H1 (cell line): ENCODE data around the gene TSPAN9. TPM values are rescaled to one million over a fixed set of nuclear protein-coding genes. Genes with fewer than 3 reads are reported as not detected.

Experiments
- CTCF ChIA-PET: fragments of 300-600 bp; sonication (Branson Sonifier 250); formaldehyde crosslinking; loops from one replicate; lab custom pipeline; 2021; ENCODE audit not compliant: partially characterized antibody; lab: Charles Lee
- POLR2A ChIA-PET: fragments of 300-600 bp; sonication (Branson Sonifier 250); formaldehyde crosslinking; loops from one replicate; lab custom pipeline; 2021; ENCODE audit warnings: inconsistent platforms; ENCODE audit not compliant: partially characterized antibody; lab: Charles Lee
- DNase-seq, 2 experiments: peaks; one replicate each; pipeline versions ENCODE4 v3.0.0 to v3.0.0-alpha.2; 2010 to 2022; ENCODE audit warnings: low spot score in 2 of 2, low read depth in 1 of 2, mixed read lengths in 1 of 2
- FAIRE-seq: peaks from 2 replicates; lab custom pipeline; 2011; peaks lifted over from hg19 to GRCh38; lab: Jason Lieb, UNC
- H2AFZ ChIP-seq: 2 replicates; pipeline ENCODE4 v1.8.1; 2012; ENCODE audit warnings: low read length, inconsistent platforms
- H2AK5ac ChIP-seq: 2 replicates; pipeline ENCODE4 v1.6.1; 2013; ENCODE audit warnings: low read depth, low read length
- H2BK120ac ChIP-seq: replicated peaks from 2 replicates; pipeline ENCODE3; 2013; ENCODE audit warnings: low read depth, low read length, inconsistent platforms
- H2BK12ac ChIP-seq: 2 replicates; pipeline ENCODE4 v1.6.1; 2013; ENCODE audit warnings: low read depth, low read length
- H2BK15ac ChIP-seq: 2 replicates; pipeline ENCODE4 v1.6.1; 2013; ENCODE audit warnings: low read length
- H2BK20ac ChIP-seq: 2 replicates; pipeline ENCODE4 v1.6.1; 2013; ENCODE audit warnings: low read length
- H2BK5ac ChIP-seq: 2 replicates; pipeline ENCODE4 v1.6.1; 2013; ENCODE audit warnings: low read depth, low read length
- H3K14ac ChIP-seq: 2 replicates; pipeline ENCODE4 v1.6.1; 2013; ENCODE audit warnings: inconsistent platforms; ENCODE audit not compliant: insufficient read length
- H3K18ac ChIP-seq: 2 replicates; pipeline ENCODE4 v1.6.1; 2013; ENCODE audit warnings: low read length; ENCODE audit errors: extremely low read depth
- H3K23ac ChIP-seq: 2 replicates; pipeline ENCODE4 v1.6.1; 2013; ENCODE audit warnings: inconsistent platforms; ENCODE audit not compliant: insufficient read length
- H3K23me2 ChIP-seq: 2 replicates; pipeline ENCODE4 v1.6.1; 2013; ENCODE audit warnings: low read depth, low read length
- H3K27ac ChIP-seq: 2 replicates; pipeline ENCODE4 v1.6.1; 2011; ENCODE audit warnings: low read depth, low read length, inconsistent platforms
- H3K27me3 ChIP-seq, 4 experiments: replicated peaks in 1 of 4; 1 replicate in 1 of 4; 2 replicates in 3 of 4; pipeline versions ENCODE4 v1.6.1 to v1.8.1; 2011 to 2013; ENCODE audit warnings: low read length in 3 of 4, mild to moderate bottlenecking in 3 of 4, inconsistent platforms in 2 of 4, mixed read lengths in 2 of 4, moderate library complexity in 1 of 4; ENCODE audit not compliant: control insufficient read depth in 3 of 4, insufficient read depth in 3 of 4; ENCODE audit errors: extremely low read depth in 1 of 4
- H3K36me3 ChIP-seq, 4 experiments: 2 replicates each; pipeline versions ENCODE4 v1.6.1 to v1.8.1; 2011 to 2013; ENCODE audit warnings: mild to moderate bottlenecking in 4 of 4, low read length in 3 of 4, moderate library complexity in 2 of 4, control low read depth in 1 of 4, inconsistent platforms in 1 of 4; ENCODE audit not compliant: insufficient read depth in 4 of 4, control insufficient read depth in 2 of 4
- H3K4ac ChIP-seq: replicated peaks from 2 replicates; pipeline ENCODE3; 2013; ENCODE audit warnings: low read length, low read depth, mixed read lengths, inconsistent platforms; ENCODE audit not compliant: insufficient read length
- H3K4me1 ChIP-seq, 4 experiments: replicated peaks in 1 of 4; 1 replicate in 1 of 4; 2 replicates in 3 of 4; pipeline versions ENCODE4 v1.6.1 to v1.8.1; 2011 to 2013; ENCODE audit warnings: low read length in 3 of 4, inconsistent platforms in 2 of 4, mixed read lengths in 1 of 4; ENCODE audit not compliant: insufficient read depth in 4 of 4, control insufficient read depth in 3 of 4
- H3K4me2 ChIP-seq, 2 experiments: 2 replicates each; pipeline versions ENCODE4 v1.6.1 to v1.8.1; 2011 to 2013; ENCODE audit warnings: low read depth in 2 of 2, low read length in 2 of 2, control low read depth in 1 of 2, inconsistent platforms in 1 of 2, mild to moderate bottlenecking in 1 of 2; ENCODE audit not compliant: insufficient read depth in 1 of 2
- H3K4me3 ChIP-seq, 4 experiments: fragments of 200-600, 300-600 bp in 1 of 4; sonication (generic), shearing (Covaris generic), sonication (Bioruptor Twin) in 1 of 4; 2 replicates each; pipeline versions ENCODE4 v1.5.1 to v1.8.1; 2011 to 2016; ENCODE audit warnings: low read length in 4 of 4, low read depth in 3 of 4, control low read depth in 2 of 4, inconsistent platforms in 2 of 4, mild to moderate bottlenecking in 2 of 4, mixed read lengths in 1 of 4, moderate library complexity in 1 of 4; ENCODE audit not compliant: insufficient read depth in 2 of 4; ENCODE audit errors: extremely low read depth in 1 of 4
- H3K56ac ChIP-seq: replicated peaks from 2 replicates; pipeline ENCODE3; 2013; ENCODE audit warnings: low read depth, mild to moderate bottlenecking, mixed read lengths, low read length, inconsistent platforms; ENCODE audit not compliant: insufficient read length
- H3K79me1 ChIP-seq: 2 replicates; pipeline ENCODE4 v1.6.1; 2013; ENCODE audit warnings: low read depth, low read length, control low read depth
- H3K79me2 ChIP-seq, 2 experiments: 2 replicates each; pipeline versions ENCODE4 v1.6.1 to v1.8.1; 2012 to 2013; ENCODE audit warnings: low read length in 2 of 2, mild to moderate bottlenecking in 2 of 2, inconsistent platforms in 1 of 2; ENCODE audit not compliant: insufficient read depth in 2 of 2, control insufficient read depth in 1 of 2
- H3K9ac ChIP-seq, 4 experiments: replicated peaks in 1 of 4; 1 replicate in 1 of 4; 2 replicates in 3 of 4; pipeline versions ENCODE4 v1.6.1 to v1.8.1; 2011 to 2013; ENCODE audit warnings: low read depth in 3 of 4, low read length in 3 of 4, control low read depth in 2 of 4, mild to moderate bottlenecking in 2 of 4, moderate library complexity in 2 of 4, inconsistent platforms in 1 of 4; ENCODE audit errors: extremely low read depth in 1 of 4
- H3K9me3 ChIP-seq, 2 experiments: 2 replicates each; pipeline versions ENCODE4 v1.6.1 to v1.8.1; 2012 to 2013; ENCODE audit warnings: mild to moderate bottlenecking in 2 of 2, moderate library complexity in 2 of 2, control low read depth in 1 of 2, inconsistent platforms in 1 of 2, low read depth in 1 of 2, low read length in 1 of 2, mixed read lengths in 1 of 2; ENCODE audit not compliant: insufficient read depth in 2 of 2
- H4K20me1 ChIP-seq, 2 experiments: replicated peaks in 1 of 2; 2 replicates each; pipeline versions ENCODE3 to v1.8.1; 2011 to 2013; ENCODE audit warnings: inconsistent platforms in 2 of 2, low read length in 2 of 2, mild to moderate bottlenecking in 1 of 2; ENCODE audit not compliant: insufficient read depth in 2 of 2, control insufficient read depth in 1 of 2
- H4K5ac ChIP-seq: 2 replicates; pipeline ENCODE4 v1.6.1; 2013; ENCODE audit warnings: low read length, low read depth, mixed read lengths, inconsistent platforms; ENCODE audit not compliant: insufficient read length
- H4K8ac ChIP-seq: 2 replicates; pipeline ENCODE4 v1.8.0; 2013; ENCODE audit warnings: mild to moderate bottlenecking, moderate library complexity, low read length, inconsistent platforms; ENCODE audit not compliant: insufficient read depth; ENCODE audit errors: extremely low read depth
- H4K91ac ChIP-seq: replicated peaks from 2 replicates; pipeline ENCODE3; 2013; ENCODE audit warnings: low read length, mixed read lengths, inconsistent platforms; ENCODE audit not compliant: insufficient read length
- CBX5 ChIP-seq: fragments of 300-800, 300-1000 bp; sonication (generic); IDR thresholded peaks from 2 replicates; pipeline ENCODE4 v1.7.1; 2016; ENCODE audit warnings: antibody characterized with exemption, low read length, low read depth
- CHD2 ChIP-seq: IDR thresholded peaks from 2 replicates; pipeline ENCODE4 v1.6.1; 2012; ENCODE audit warnings: low read length, improper control_type of control experiment
- GTF2F1 ChIP-seq: IDR thresholded peaks from 2 replicates; pipeline ENCODE4 v1.6.1; 2012; ENCODE audit warnings: low read depth, low read length, improper control_type of control experiment, borderline replicate concordance
- SAP30 ChIP-seq: fragments of 300-600 bp; sonication (generic); IDR thresholded peaks from 2 replicates; pipeline ENCODE4 v1.7.1; 2012; ENCODE audit warnings: low read length, moderate library complexity, mild to moderate bottlenecking, inconsistent platforms; ENCODE audit not compliant: insufficient read depth, insufficient replicate concordance
- WGBS, 2 experiments: shearing (Covaris generic) in 1 of 2; methylation state at CpG; one replicate each; pipeline versions ENCODE4 v1.1.6 to v1.1.7; 2013 to 2015; ENCODE audit warnings: low lambda C conversion rate in 2 of 2, mixed read lengths in 2 of 2, inconsistent platforms in 1 of 2, low coverage in 1 of 2, missing lambda C conversion rate in 1 of 2; ENCODE audit not compliant: insufficient replicate concordance in 2 of 2, insufficient coverage in 1 of 2, insufficient read length in 1 of 2; ENCODE audit errors: extremely low coverage in 1 of 2, missing lambda C conversion rate in 1 of 2; 5-methylcytosine and 5-hydroxymethylcytosine counted together
- polyA plus RNA-seq, 7 experiments: library from polyadenylated mRNA; depleted of rRNA in 3 of 7; stranded (reverse) in 5 of 7; unstranded in 2 of 7; fragments of >200 nt in 5 of 7; fragments of 200-250 nt in 2 of 7; gene quantifications; 1 replicate in 5 of 7; 2 replicates in 1 of 7; 4 replicates in 1 of 7; pipeline versions ENCODE4 v1.2.1 to v1.2.3, GENCODE V29; 2011 to 2013; ENCODE audit warnings: missing spikeins in 2 of 7, mixed read lengths in 2 of 7
- total RNA-seq: library from RNA; stranded (reverse); fragmentation: NEBNext Ultra II Directional; extraction: Animal tissue kit (Norgen Biotek cat#: 25700); gene quantifications from 2 replicates; pipeline ENCODE4 v1.2.1, GENCODE V29; 2021

Gene TSPAN9
- total and polyA plus RNA-seq, 2 of the 8 experiments (the other 6 are each of a cell fraction or from before 2014, with no cell fraction given), result 11.5 to 29.1 TPM

DNA sequence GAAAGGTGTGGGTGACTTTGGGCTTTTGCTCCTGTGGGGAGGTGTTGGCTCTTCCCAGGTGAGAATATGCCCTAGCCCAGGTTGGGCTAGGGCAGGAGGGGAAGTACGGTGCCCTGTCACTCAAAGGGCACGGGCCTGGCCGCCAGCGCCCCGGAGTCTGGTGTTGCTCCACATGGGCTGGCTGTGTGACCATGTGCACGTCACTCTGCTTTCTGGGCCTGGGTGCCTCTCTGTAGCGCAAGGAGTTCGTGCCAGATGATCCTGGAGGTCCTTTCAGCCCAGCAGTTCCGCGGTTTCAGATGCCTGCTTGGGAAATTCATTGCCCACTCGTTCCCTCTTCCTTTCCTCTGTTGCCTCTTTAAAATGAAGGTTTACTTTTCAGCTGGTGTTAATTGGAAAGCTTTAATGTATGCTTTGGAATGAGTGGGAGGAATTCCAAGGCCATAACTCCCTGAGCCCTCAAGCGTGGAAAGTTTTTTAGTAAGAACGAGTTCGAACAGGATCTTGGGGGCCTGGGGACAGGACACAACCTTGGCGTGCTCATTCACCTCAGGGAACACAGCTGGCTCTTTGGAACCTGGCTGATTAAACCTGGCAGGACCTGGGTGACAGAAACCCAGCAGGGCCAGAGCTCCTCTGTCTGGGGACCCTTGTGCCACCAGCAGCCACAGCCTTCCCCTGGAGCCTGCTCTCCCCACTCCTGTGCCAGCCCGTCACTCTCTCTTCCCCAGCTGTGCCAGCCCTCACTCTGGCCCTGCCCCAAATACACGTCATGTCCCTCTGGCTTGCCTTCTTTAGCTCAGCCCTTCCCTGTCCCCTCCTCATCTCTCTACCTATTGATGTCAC is 42.8 kb downstream of the TSPAN9 start:
- Histone ChIP-seq H3K27ac (no peak overlapping the region), H2BK20ac (no peak overlapping the region), H3K18ac (no peak overlapping the region; the same call in 1 of the 2 replicates), H4K91ac (no peak overlapping the region), H2BK12ac (no peak overlapping the region), H3K14ac (no peak overlapping the region), H2AFZ (no peak overlapping the region), H4K8ac (no peak overlapping the region), H3K4me1 (no peaks in the 10 kb centered on the region; a peak in 2 of 7 replicates), H2AK5ac (no peak overlapping the region; the same call in 1 of the 2 replicates), H4K20me1 (no peaks in the 10 kb centered on the region), H3K79me1 (no peaks in the 10 kb centered on the region; the same call in 1 of the 2 replicates), H3K56ac (no peak overlapping the region), H4K5ac (no peak overlapping the region), H3K23ac (no peak overlapping the region), H3K79me2 (no peaks in the 10 kb centered on the region)
- DNase-seq, result no peak
- WGBS, 2 experiments, result 88% methylated on average over 17 of the region's 17 CpGs; no CpG with 5 or more reads in 1 of the 2 experiments
- CTCF ChIA-PET, result interaction anchor here (1.1 to 5.7 kb wide), 7 partner anchors 17 to 179 kb away, joined by 3 to 43 read pairs (median 4); no protein-coding TSS in a partner anchor
- FAIRE-seq, result no peak
- TF ChIP-seq CHD2, result no peak
- no peak for TF ChIP-seq GTF2F1
- no peak for TF ChIP-seq CBX5
- no peak for TF ChIP-seq SAP30
- TF ChIP-seq, all 59 proteins: peak for 0
- POLR2A ChIA-PET, result interaction anchor here (1.1 kb wide), 1 partner anchor 35 kb away, joined by 3 read pairs; no protein-coding TSS in a partner anchor
- H2BK15ac ChIP-seq, result no peak overlapping the region
- H3K36me3 ChIP-seq, result no peaks in the 10 kb centered on the region
- H3K23me2 ChIP-seq, result no peaks in the 10 kb centered on the region
- H3K9ac ChIP-seq, result no peak overlapping the region
- H3K9me3 ChIP-seq, result no peaks in the 10 kb centered on the region
- no peak overlapping the region for H3K4ac ChIP-seq
- no peak overlapping the region for H3K4me3 ChIP-seq
- peak overlapping the region; percentile 8; the same call in 1 of the 2 replicates for H2BK5ac ChIP-seq
- H3K4me2 ChIP-seq, result no peak overlapping the region
- H2BK120ac ChIP-seq, result no peak overlapping the region
- no peaks in the 10 kb centered on the region for H3K27me3 ChIP-seq
